HEK293T (cell line): ENCODE results near the gene ME3.
A peak's percentile ranks its signal among the peaks of the same experiment; 100 is the strongest.
"Not testable (repeated sequence)": the region's sequence is repeated elsewhere in the genome, so short reads cannot be mapped to it uniquely, and the experiment has no call there.

Source experiments
- CTCF ChIA-PET: fragments of 350-600 bp; formaldehyde crosslinking; extraction: SDS; loops from one replicate; lab custom pipeline; 2021; ENCODE audit warnings: antibody characterized with exemption, inconsistent platforms; lab: Yijun Ruan, JAX
- POLR2A ChIA-PET: fragments of 350-600 bp; formaldehyde crosslinking; extraction: SDS; loops from one replicate; lab custom pipeline; 2020; ENCODE audit warnings: antibody characterized with exemption, inconsistent platforms; lab: Yijun Ruan, JAX
- DNase-seq: peaks from one replicate; pipeline ENCODE4 v3.0.0; 2012; ENCODE audit warnings: mixed read lengths; ENCODE audit errors: extremely low spot score
- ARNT ChIP-seq: fragments of 450-650 bp; IDR thresholded peaks from 2 replicates; pipeline ENCODE4 v1.6.1; 2017; ENCODE audit warnings: mild to moderate bottlenecking
- BHLHE40 ChIP-seq: fragments of 450-650 bp; IDR thresholded peaks from 2 replicates; pipeline ENCODE4 v1.6.1; 2016; ENCODE audit warnings: mild to moderate bottlenecking, moderate library complexity, borderline replicate concordance
- CTBP1 ChIP-seq: fragments of 450-650 bp; IDR thresholded peaks from 2 replicates; pipeline ENCODE4 v1.6.1; 2016; ENCODE audit warnings: borderline replicate concordance
- ELF4 ChIP-seq: fragments of 450-650 bp; IDR thresholded peaks from 2 replicates; pipeline ENCODE4 v1.6.1; 2017; ENCODE audit warnings: antibody characterized with exemption
- FOXA1 ChIP-seq: fragments of 450-650 bp; IDR thresholded peaks from 2 replicates; pipeline ENCODE4 v1.6.1; 2016; ENCODE audit warnings: mild to moderate bottlenecking
- FOXK2 ChIP-seq: fragments of 450-650 bp; IDR thresholded peaks from 2 replicates; pipeline ENCODE4 v1.6.1; 2016; ENCODE audit warnings: mild to moderate bottlenecking
- FOXM1 ChIP-seq: fragments of 450-650 bp; IDR thresholded peaks from 2 replicates; pipeline ENCODE4 v1.6.1; 2017; ENCODE audit warnings: mild to moderate bottlenecking, borderline replicate concordance
- HDGF ChIP-seq: fragments of 450-650 bp; IDR thresholded peaks from 2 replicates; pipeline ENCODE4 v1.6.1; 2017; ENCODE audit warnings: antibody characterized with exemption, borderline replicate concordance
- L3MBTL2 ChIP-seq: fragments of 450-650 bp; conservative IDR thresholded peaks from 2 replicates; pipeline ENCODE4 v1.6.1; 2016; ENCODE audit warnings: mild to moderate bottlenecking
- LEF1 ChIP-seq: fragments of 450-650 bp; IDR thresholded peaks from 2 replicates; pipeline ENCODE4 v1.6.1; 2017; ENCODE audit warnings: mild to moderate bottlenecking, borderline replicate concordance
- NFRKB ChIP-seq: fragments of 450-650 bp; IDR thresholded peaks from 2 replicates; pipeline ENCODE4 v1.6.1; 2016; ENCODE audit warnings: mild to moderate bottlenecking, moderate library complexity
- SP1 ChIP-seq: fragments of 450-650 bp; IDR thresholded peaks from 2 replicates; pipeline ENCODE4 v1.6.1; 2017
- SUZ12 ChIP-seq: fragments of 450-650 bp; IDR thresholded peaks from 2 replicates; pipeline ENCODE4 v1.6.1; 2016; ENCODE audit warnings: mild to moderate bottlenecking
- TARDBP ChIP-seq: fragments of 450-650 bp; IDR thresholded peaks from 2 replicates; pipeline ENCODE4 v1.6.1; 2016
- ZNF384 ChIP-seq: fragments of 450-650 bp; IDR thresholded peaks from 2 replicates; pipeline ENCODE4 v1.6.1; 2016
- TF ChIP-seq, protein P1 (sequence below): fragments of 450-650 bp; IDR thresholded peaks from 2 replicates; pipeline ENCODE4 v1.6.1; 2016

The ME3 gene

DNA sequence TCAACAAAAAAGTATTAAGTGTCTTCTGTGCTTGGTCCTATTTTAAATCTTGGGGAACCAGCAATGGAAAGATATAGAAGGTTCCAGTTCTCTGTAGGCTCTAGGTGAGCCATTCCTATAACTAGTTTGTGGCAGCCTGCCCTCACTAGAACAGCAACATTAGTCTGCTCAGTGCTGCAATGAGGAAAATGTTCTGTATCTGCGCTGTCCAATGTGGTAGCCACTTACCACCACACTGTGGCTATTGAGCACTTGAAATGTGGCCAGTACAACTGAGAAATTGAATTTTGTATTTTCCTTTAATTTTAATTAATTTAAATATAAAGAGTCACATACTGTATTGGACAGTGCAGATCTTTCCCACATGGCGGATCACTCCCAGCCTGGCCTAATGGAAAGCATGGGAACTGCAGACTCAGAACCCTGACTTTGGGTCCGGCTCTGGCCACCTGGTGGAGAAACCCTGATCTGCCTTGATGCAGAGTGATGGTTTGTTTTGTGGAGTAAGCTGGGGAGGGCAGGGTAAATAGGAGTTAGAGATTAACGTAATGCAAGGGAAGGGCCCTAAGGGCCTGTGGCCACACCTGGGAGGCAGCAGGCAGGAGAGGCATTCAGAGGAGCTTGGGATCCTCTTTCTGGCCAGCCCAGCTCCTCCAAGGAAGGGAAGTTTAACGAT, 101.0 kb downstream of the ME3 start:
- peak; percentile 74 for DNase-seq

DNA sequence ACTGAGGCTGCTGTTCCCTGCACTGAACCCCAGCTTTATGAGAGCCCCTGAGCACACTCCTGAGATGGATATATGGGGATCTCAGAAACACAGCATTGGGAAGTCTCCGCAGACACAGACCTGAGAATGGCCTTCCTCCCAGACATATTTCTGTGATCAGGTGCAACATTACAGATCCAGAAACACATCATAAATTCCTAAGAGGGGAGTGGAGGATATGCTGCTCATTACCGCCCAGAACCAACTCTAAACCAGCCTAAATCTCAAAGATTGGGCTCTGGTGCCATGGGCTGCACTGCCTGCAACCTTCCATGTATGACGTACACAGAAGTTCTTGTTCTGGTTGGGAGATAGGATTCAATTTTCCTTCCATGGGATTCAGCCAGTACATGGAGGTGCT, 102.0 kb downstream of the ME3 start:
- ChIA-PET CTCF (interaction anchor here (0.8 to 1.3 kb wide), 4 partner anchors 9 to 36 kb away, joined by 3 to 4 read pairs (median 3); no protein-coding TSS in a partner anchor), POLR2A (interaction anchor here (1.0 to 1.8 kb wide), 3 partner anchors 12 to 219 kb away, joined by 3 to 5 read pairs (median 4); no protein-coding TSS in a partner anchor)
- no peak for DNase-seq
- no peak for TF ChIP-seq NFRKB
- TF ChIP-seq SUZ12, result no peak
- no peak for TF ChIP-seq L3MBTL2
- no peak for TF ChIP-seq HDGF
- no peak for TF ChIP-seq SP1
- TF ChIP-seq CTBP1, result no peak

More for the DNA sequence above, 101.0 kb downstream of the ME3 start:
- TF ChIP-seq BHLHE40, result no peak
- no peak for TF ChIP-seq L3MBTL2
- no peak for TF ChIP-seq CTBP1
- no peak for TF ChIP-seq ZNF384
- no peak for TF ChIP-seq SUZ12
- no peak for TF ChIP-seq NFRKB
- no peak for TF ChIP-seq FOXM1
- POLR2A ChIA-PET, result interaction anchor here (0.6 kb wide), 1 partner anchor 21 kb away, joined by 3 read pairs; no protein-coding TSS in a partner anchor
- CTCF ChIA-PET, result interaction anchor here (0.5 to 1.1 kb wide), 21 partner anchors 9 to 743 kb away, joined by 3 to 9 read pairs (median 4); no protein-coding TSS in a partner anchor

DNA sequence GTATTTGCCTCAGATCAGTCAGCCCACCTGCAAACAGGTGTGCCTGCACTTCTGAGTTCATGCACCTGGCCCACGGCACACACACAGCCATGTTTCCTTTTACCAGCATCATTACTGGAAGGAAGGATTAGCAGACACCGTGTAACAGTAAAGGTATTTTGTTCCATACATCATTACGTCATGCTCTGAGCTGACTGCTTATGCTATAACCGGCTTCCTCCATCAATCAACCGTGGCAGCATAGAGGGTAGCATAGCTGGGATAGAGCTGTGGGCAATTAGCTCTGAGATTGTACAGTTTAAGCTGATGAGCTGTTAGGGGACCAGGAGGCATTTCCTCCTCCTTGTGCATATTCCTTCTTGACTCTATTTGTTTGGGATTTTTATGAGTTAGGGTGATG, 102.4 kb downstream of the ME3 start:
- TF ChIP-seq, protein P1, sequence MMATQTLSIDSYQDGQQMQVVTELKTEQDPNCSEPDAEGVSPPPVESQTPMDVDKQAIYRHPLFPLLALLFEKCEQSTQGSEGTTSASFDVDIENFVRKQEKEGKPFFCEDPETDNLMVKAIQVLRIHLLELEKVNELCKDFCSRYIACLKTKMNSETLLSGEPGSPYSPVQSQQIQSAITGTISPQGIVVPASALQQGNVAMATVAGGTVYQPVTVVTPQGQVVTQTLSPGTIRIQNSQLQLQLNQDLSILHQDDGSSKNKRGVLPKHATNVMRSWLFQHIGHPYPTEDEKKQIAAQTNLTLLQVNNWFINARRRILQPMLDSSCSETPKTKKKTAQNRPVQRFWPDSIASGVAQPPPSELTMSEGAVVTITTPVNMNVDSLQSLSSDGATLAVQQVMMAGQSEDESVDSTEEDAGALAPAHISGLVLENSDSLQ, result peak; percentile 75
- TF ChIP-seq FOXK2 (no peak), SP1 (no peak)
- ChIA-PET CTCF (interaction anchor here (0.8 to 1.3 kb wide), 4 partner anchors 8 to 36 kb away, joined by 3 to 4 read pairs (median 3); no protein-coding TSS in a partner anchor), POLR2A (interaction anchor here (1.0 to 1.8 kb wide), 3 partner anchors 11 to 220 kb away, joined by 3 to 5 read pairs (median 4); no protein-coding TSS in a partner anchor)
- no peak for DNase-seq

DNA sequence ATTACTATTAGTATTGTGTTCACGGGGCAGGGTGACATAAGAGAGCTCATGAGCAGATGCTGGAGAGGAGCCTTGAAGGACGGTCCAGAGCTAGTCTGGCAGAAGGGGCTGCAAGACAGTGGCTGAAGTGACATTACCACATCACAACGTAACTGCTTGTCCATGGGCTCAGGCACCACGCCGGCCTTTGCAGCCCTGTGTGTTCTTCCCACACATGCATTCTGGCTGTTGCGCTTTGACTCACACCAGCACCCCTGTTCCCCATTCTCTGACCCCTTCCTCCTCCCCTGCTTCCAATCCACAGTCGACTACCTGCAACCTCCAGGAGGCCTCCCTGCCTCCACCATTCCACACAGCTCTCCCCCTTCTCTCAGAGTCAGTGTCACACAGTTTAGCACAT, 103.3 kb downstream of the ME3 start:
- CTCF ChIA-PET, result interaction anchor here (1.0 to 1.3 kb wide), 2 partner anchors 30 to 39 kb away, joined by 3 to 4 read pairs; no protein-coding TSS in a partner anchor
- POLR2A ChIA-PET, result interaction anchor here (1.8 kb wide), 1 partner anchor 24 kb away, joined by 4 read pairs; no protein-coding TSS in a partner anchor
- no peak for TF ChIP-seq CTBP1
- TF ChIP-seq TARDBP, result no peak
- no peak for TF ChIP-seq SUZ12
- TF ChIP-seq BHLHE40, result no peak
- no peak for TF ChIP-seq ARNT
- no peak for TF ChIP-seq L3MBTL2
- TF ChIP-seq SP1, result no peak
- no peak for TF ChIP-seq FOXK2
- no peak for TF ChIP-seq ELF4
- no peak for TF ChIP-seq HDGF
- no peak for TF ChIP-seq ZNF384
- TF ChIP-seq NFRKB, result no peak
- no peak for TF ChIP-seq FOXA1
- no peak for TF ChIP-seq LEF1
- TF ChIP-seq FOXM1, result no peak
- no peak for DNase-seq

DNA sequence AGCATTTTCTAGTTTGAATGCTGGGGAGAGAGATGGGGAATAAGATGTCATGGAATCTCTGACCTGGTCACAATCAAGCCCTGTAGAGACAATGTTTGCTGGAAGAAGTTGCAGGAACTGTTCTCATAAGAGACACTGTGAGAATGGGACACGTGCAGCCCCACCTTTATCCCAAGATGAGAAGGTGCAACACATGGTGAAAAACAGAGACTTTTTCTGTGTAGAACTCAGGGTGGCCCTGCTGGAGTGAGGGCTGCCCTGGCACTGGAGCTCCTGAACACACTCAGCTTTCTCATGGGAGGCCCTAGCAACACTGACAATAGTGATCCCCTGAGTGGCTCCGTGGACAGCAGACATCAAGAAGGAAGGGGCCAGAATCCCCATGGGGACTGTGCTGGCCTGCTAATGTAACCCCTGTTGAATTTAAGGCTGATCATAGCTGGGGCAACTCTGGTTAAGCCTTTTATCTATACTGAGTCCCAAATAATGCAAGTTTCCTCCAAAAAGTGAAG, 106.6 kb downstream of the ME3 start:
- TF ChIP-seq ELF4 (no peak), LEF1 (no peak), SUZ12 (no peak), TARDBP (no peak), HDGF (no peak), FOXK2 (no peak), CTBP1 (no peak), ARNT (no peak), NFRKB (no peak), FOXA1 (no peak), L3MBTL2 (no peak), ZNF384 (no peak), FOXM1 (no peak), BHLHE40 (no peak)
- TF ChIP-seq, protein P1, result no peak
- DNase-seq, result no peak
- POLR2A ChIA-PET, result no interaction called here
- CTCF ChIA-PET, result interaction anchor here (0.9 kb wide), 1 partner anchor 42 kb away, joined by 6 read pairs; no protein-coding TSS in a partner anchor

DNA sequence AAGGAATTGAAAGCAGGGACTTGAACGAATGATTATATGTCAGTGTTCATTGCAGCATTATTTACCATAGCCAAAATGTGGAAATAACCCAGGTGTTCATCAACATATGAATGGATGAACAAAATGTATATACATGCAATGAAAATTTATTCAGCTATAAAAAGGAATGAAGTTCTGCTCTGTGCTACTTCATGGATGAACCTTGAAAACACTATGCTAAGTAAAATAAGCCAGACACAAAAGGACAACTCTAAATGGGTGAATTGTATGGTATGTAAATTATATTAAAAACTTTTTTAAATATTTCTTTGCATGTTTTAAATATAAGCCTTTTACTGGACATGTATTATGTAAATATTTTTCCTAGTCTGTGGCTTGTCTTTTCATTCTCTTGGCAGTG, 107.0 kb downstream of the ME3 start:
- TF ChIP-seq BHLHE40 (no peak), SUZ12 (no peak), SP1 (no peak), NFRKB (no peak), FOXM1 (no peak), L3MBTL2 (no peak), CTBP1 (no peak)
- TF ChIP-seq, protein P1, result no peak
- ChIA-PET CTCF (no interaction called here), POLR2A (no interaction called here)

DNA sequence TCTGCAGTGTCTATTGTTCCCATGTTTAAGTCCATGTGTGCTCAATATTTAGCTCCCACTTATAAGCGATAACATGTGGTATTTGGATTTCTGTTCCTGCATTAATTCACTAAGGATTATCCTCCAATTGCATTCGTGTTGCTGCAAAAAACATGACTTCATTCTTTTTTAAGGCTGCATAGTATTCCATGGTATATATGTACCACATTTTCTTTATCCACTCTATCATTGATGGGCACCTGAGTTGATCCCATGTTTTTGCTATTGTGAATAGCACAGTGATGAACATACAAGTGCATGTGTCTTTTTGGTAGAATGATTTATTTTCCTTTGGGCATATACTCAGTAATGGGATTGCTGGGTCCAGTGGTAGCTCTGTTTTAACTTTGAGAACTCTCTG, 109.6 kb downstream of the ME3 start:
- POLR2A ChIA-PET, DNase-seq: not testable (repeated sequence)
- CTCF ChIA-PET, result interaction anchor here (1.6 kb wide), 1 partner anchor 9 kb away, joined by 5 read pairs; no protein-coding TSS in a partner anchor

More for the DNA sequence above, 107.0 kb downstream of the ME3 start:
- DNase-seq, result no peak
